ENCODE results near the gene PXYLP1. TPM values are rescaled to one million over a fixed set of nuclear protein-coding genes. Genes with fewer than 3 reads are reported as not detected.
A peak's percentile ranks its signal among the peaks of the same experiment; 100 is the strongest.

The PXYLP1 gene
- total and polyA plus RNA-seq, 9 of the 15 experiments (the other 6 are each of a cell fraction or from before 2014, with no cell fraction given): 0.80 to 2.9 (median 1.3) TPM

- no peak for TF ChIP-seq ZBTB40 (IDR thresholded peaks at IDR 0.05)
- no peak for TF ChIP-seq ZBTB40 (CRISPR knock-in tag; IDR thresholded peaks at IDR 0.05)
- no peak for TF ChIP-seq NFE2 (IDR thresholded peaks at IDR 0.05; ENCODE audit: low read depth)
- 0 out of 2 replicates have a peak, but pooled peaks have one; percentile 27 for TF ChIP-seq JUND (IDR thresholded peaks at IDR 0.05; ENCODE audit: borderline replicate concordance, low read depth, low read length)
- no peak; the same call in 2 of the 3 replicates for TF ChIP-seq JUND (tag; IDR thresholded peaks at IDR 0.05; ENCODE audit: borderline replicate concordance, low read depth, low read length)
- TF ChIP-seq CCNT2 (IDR thresholded peaks at IDR 0.05; ENCODE audit: borderline replicate concordance, extremely low read depth, insufficient read length, low read depth, low read length): no peak
- no peak for TF ChIP-seq CHCHD3 (CRISPR knock-in tag; IDR thresholded peaks at IDR 0.05)
- no peak for TF ChIP-seq CEBPG (CRISPR knock-in tag; IDR thresholded peaks at IDR 0.05)
- TF ChIP-seq CEBPG (tag; conservative IDR thresholded peaks at IDR 0.05 in 1 of 2, IDR thresholded peaks at IDR 0.05 in 1 of 2): no peak
- no peak for TF ChIP-seq CREM (IDR thresholded peaks at IDR 0.05; ENCODE audit: low read depth)
- TF ChIP-seq POLR2G (IDR thresholded peaks at IDR 0.05; ENCODE audit: low read depth, low read length): no peak
- TF ChIP-seq ARID2 (IDR thresholded peaks at IDR 0.05): peak; percentile 56; the same call in 1 of the 2 replicates
- TF ChIP-seq, protein P1, sequence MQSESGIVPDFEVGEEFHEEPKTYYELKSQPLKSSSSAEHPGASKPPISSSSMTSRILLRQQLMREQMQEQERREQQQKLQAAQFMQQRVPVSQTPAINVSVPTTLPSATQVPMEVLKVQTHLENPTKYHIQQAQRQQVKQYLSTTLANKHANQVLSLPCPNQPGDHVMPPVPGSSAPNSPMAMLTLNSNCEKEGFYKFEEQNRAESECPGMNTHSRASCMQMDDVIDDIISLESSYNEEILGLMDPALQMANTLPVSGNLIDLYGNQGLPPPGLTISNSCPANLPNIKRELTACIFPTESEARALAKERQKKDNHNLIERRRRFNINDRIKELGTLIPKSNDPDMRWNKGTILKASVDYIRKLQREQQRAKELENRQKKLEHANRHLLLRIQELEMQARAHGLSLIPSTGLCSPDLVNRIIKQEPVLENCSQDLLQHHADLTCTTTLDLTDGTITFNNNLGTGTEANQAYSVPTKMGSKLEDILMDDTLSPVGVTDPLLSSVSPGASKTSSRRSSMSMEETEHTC (IDR thresholded peaks at IDR 0.05): no peak
- no peak for TF ChIP-seq ATF4 (CRISPR knock-in tag; IDR thresholded peaks at IDR 0.05)
- no peak for TF ChIP-seq ZNF644 (tag; IDR thresholded peaks at IDR 0.05; ENCODE audit: low read depth)
- peak; percentile 94 for TF ChIP-seq SMC3 (conservative IDR thresholded peaks at IDR 0.05; ENCODE audit: insufficient read depth, low read depth, low read length)
- TF ChIP-seq ILF3 (IDR thresholded peaks at IDR 0.05; ENCODE audit: borderline replicate concordance): no peak
- no peak for TF ChIP-seq TAF9B (IDR thresholded peaks at IDR 0.05; ENCODE audit: partially characterized antibody)
- no peak for TF ChIP-seq ADNP (tag; IDR thresholded peaks at IDR 0.05)
Measured at GRCh38 chr3:141192345-141192744, 39.3 kb upstream of the PXYLP1 start (continued).

Measured in K562 (cell line).